Endothelial cell (in vitro differentiated cells): Measurements from ENCODE around the gene IL5RA. TPM values are rescaled to one million over a fixed set of nuclear protein-coding genes. Genes with fewer than 3 reads are reported as not detected.

Source experiments
- DNase-seq: peaks from one replicate; pipeline ENCODE4 v3.0.0; 2021; ENCODE audit warnings: low spot score
- H3K27ac Mint-ChIP-seq: one replicate; pipeline ENCODE4 v1.8.0; 2021; ENCODE audit warnings: mixed read lengths, inconsistent platforms; ENCODE audit not compliant: unreplicated experiment
- H3K27me3 Mint-ChIP-seq: one replicate; pipeline ENCODE4 v1.8.0; 2021; ENCODE audit warnings: mild to moderate bottlenecking, moderate library complexity, mixed read lengths, inconsistent platforms; ENCODE audit not compliant: unreplicated experiment
- H3K36me3 Mint-ChIP-seq: one replicate; pipeline ENCODE4 v1.8.0; 2021; ENCODE audit warnings: mild to moderate bottlenecking, low read depth, mixed read lengths, inconsistent platforms; ENCODE audit not compliant: unreplicated experiment
- H3K4me1 Mint-ChIP-seq: one replicate; pipeline ENCODE4 v1.8.0; 2021; ENCODE audit warnings: mild to moderate bottlenecking, mixed read lengths, inconsistent platforms; ENCODE audit not compliant: unreplicated experiment
- H3K4me3 Mint-ChIP-seq: one replicate; pipeline ENCODE4 v1.8.0; 2021; ENCODE audit warnings: mild to moderate bottlenecking, mixed read lengths, inconsistent platforms; ENCODE audit not compliant: unreplicated experiment
- H3K9me3 Mint-ChIP-seq: one replicate; pipeline ENCODE4 v1.8.0; 2021; ENCODE audit warnings: mixed read lengths, inconsistent platforms; ENCODE audit not compliant: unreplicated experiment
- CTCF ChIP-seq: fragments of 200-600 bp; sonication (generic); IDR thresholded peaks from one replicate; pipeline ENCODE4 v1.5.0; 2021; ENCODE audit warnings: antibody characterized with exemption; ENCODE audit not compliant: unreplicated experiment
- long read RNA-seq: library from polyadenylated mRNA; unstranded; transcript quantifications from one replicate; pipeline ENCODE4 v2.0.0, GENCODE V29; 2020; ENCODE audit not compliant: unreplicated experiment
- total RNA-seq: library from RNA; stranded (reverse); fragmentation: NEBNext Ultra II Directional; extraction: Animal tissue kit (Norgen Biotek cat#: 25700); gene quantifications from one replicate; pipeline ENCODE4 v1.2.1, GENCODE V29; 2021; ENCODE audit not compliant: unreplicated experiment

The IL5RA gene
- not detected for total RNA-seq
- long read RNA-seq: 0 reads

GRCh38 chr3:3110299-3110630, at the start of gene IL5RA:
IL5RA (minus strand) TSS chr3:3110374; CDS start chr3:3104984, 5,390 bp downstream.
- DNase-seq: no peak
- Mint-ChIP-seq H3K27ac (no peak within 1 kb of the TSS), H3K4me3 (no peak within 1 kb of the TSS), H3K4me1 (no peaks in the 10 kb centered on the region), H3K9me3 (peaks cover 33% of the 10 kb centered on the region), H3K36me3 (no peaks in the 10 kb centered on the region), H3K27me3 (no peaks in the 10 kb centered on the region)
- TF ChIP-seq CTCF: no peak

DNA sequence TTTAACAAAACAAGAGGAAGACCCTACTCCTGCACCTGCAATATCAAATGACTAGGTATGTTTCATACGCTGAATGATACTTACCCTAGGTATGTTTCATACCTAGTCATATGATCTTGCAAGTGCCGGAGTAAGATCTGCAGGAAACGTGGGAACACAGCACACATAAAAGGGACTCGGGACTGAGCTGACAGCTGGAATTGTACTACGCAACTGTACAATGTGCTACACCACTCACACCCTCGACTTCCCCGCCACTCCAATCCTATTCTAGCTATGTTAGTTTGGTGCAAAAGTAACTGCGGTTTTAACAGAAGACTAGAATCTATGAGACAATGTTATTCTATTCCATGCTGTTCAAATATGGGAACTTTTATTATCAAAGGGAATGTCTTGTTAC, 47.3 kb upstream of the IL5RA start:
- no peak for DNase-seq
- no peak overlapping the region for H3K27ac Mint-ChIP-seq
- peaks cover 15% of the 10 kb centered on the region for H3K36me3 Mint-ChIP-seq
- H3K4me1 Mint-ChIP-seq: peaks cover 2% of the 10 kb centered on the region
- H3K4me3 Mint-ChIP-seq: no peak overlapping the region
- H3K27me3 Mint-ChIP-seq: no peaks in the 10 kb centered on the region
- TF ChIP-seq CTCF: no peak
- no peaks in the 10 kb centered on the region for H3K9me3 Mint-ChIP-seq

GRCh38 chr3:3154879-3155610, 44.9 kb upstream of the IL5RA start:
- H3K4me3 Mint-ChIP-seq: peak overlapping the region; percentile 31
- TF ChIP-seq CTCF: no peak
- H3K36me3 Mint-ChIP-seq: peaks cover 22% of the 10 kb centered on the region
- H3K4me1 Mint-ChIP-seq: peaks cover 2% of the 10 kb centered on the region
- no peaks in the 10 kb centered on the region for H3K9me3 Mint-ChIP-seq
- DNase-seq: no peak
- no peak overlapping the region for H3K27ac Mint-ChIP-seq
- H3K27me3 Mint-ChIP-seq: no peaks in the 10 kb centered on the region

DNA sequence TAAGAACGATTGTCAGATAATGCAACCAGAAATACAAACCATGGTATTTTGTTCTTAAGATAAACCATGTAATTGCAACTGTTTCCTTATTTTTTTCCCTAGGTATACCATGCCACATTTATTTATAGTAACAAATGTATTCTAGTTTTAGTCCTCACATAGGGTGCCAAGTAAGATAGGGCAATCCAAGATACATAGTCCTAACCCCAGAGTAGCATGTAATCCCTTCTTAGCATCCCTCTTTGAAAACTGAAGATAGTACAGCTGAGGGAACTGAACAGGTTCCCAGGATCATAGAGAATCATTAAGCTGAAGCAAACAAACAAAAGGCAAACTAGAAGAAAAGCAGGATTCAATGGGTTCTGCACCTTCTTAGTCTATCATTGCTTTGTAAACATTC, 41.3 kb upstream of the IL5RA start:
- no peak overlapping the region for H3K4me3 Mint-ChIP-seq
- peaks cover 19% of the 10 kb centered on the region for H3K36me3 Mint-ChIP-seq
- no peak overlapping the region for H3K27ac Mint-ChIP-seq
- TF ChIP-seq CTCF: no peak
- H3K9me3 Mint-ChIP-seq: no peaks in the 10 kb centered on the region
- no peaks in the 10 kb centered on the region for H3K27me3 Mint-ChIP-seq
- DNase-seq: no peak
- H3K4me1 Mint-ChIP-seq: peaks cover 2% of the 10 kb centered on the region

- Mint-ChIP-seq H3K4me3 (no peak overlapping the region), H3K27me3 (no peaks in the 10 kb centered on the region), H3K4me1 (no peaks in the 10 kb centered on the region), H3K9me3 (no peaks in the 10 kb centered on the region), H3K27ac (no peak overlapping the region), H3K36me3 (peaks cover 26% of the 10 kb centered on the region)
- DNase-seq: no peak
- no peak for TF ChIP-seq CTCF
Observed at GRCh38 chr3:3149560-3149959, 39.4 kb upstream of the IL5RA start.
